HepG2 (cell line): ENCODE measurements around the gene CCNB2.

Source experiments
- HDAC1 ChIP-seq: sonication (generic); formaldehyde crosslinking; IDR thresholded peaks from 2 replicates; pipeline ENCODE4 v1.5.1; 2020; ENCODE audit warnings: mild to moderate bottlenecking, missing genetic modification reagents
- HDAC2 ChIP-seq: sonication (generic); formaldehyde crosslinking; IDR thresholded peaks from 2 replicates; pipeline ENCODE4 v1.4.0; 2020; ENCODE audit warnings: missing genetic modification reagents
- HNF4A ChIP-seq: sonication (generic); formaldehyde crosslinking; IDR thresholded peaks from 2 replicates; pipeline ENCODE4 v1.4.0; 2020; ENCODE audit warnings: missing genetic modification reagents
- NR2C2 ChIP-seq: sonication (generic); formaldehyde crosslinking; IDR thresholded peaks from 2 replicates; pipeline ENCODE4 v1.4.0; 2020; ENCODE audit warnings: missing genetic modification reagents, mild to moderate bottlenecking, moderate library complexity, borderline replicate concordance
- RBFOX2 ChIP-seq: fragments of 200-400 bp; formaldehyde crosslinking; IDR thresholded peaks from 2 replicates; pipeline ENCODE4 v1.6.1; 2017; ENCODE audit warnings: low read depth, mild to moderate bottlenecking, low read length
- SETDB1 ChIP-seq: sonication (generic); formaldehyde crosslinking; IDR thresholded peaks from 2 replicates; pipeline ENCODE4 v1.5.1; 2020; ENCODE audit warnings: missing genetic modification reagents, mild to moderate bottlenecking, borderline replicate concordance
- TAF1 ChIP-seq: sonication (generic); formaldehyde crosslinking; IDR thresholded peaks from 2 replicates; pipeline ENCODE4 v1.4.0; 2020; ENCODE audit warnings: missing genetic modification reagents
- TF ChIP-seq, protein P1 (sequence below): sonication (generic); formaldehyde crosslinking; IDR thresholded peaks from 2 replicates; pipeline ENCODE4 v1.5.0; 2020; ENCODE audit warnings: mild to moderate bottlenecking, missing genetic modification reagents, moderate library complexity
- TF ChIP-seq, protein P2 (sequence below): fragments of 450-650 bp; IDR thresholded peaks from 2 replicates; pipeline ENCODE4 v1.6.1; 2017; ENCODE audit warnings: mild to moderate bottlenecking
- TF ChIP-seq, protein P3 (sequence below): sonication (generic); formaldehyde crosslinking; IDR thresholded peaks from 2 replicates; pipeline ENCODE4 v1.8.0; 2022; ENCODE audit warnings: mild to moderate bottlenecking, missing genetic modification reagents
- TF ChIP-seq, protein P4 (sequence below): sonication (generic); formaldehyde crosslinking; IDR thresholded peaks from 2 replicates; pipeline ENCODE4 v1.8.0; 2022; ENCODE audit warnings: missing genetic modification reagents, low read depth, mild to moderate bottlenecking, borderline replicate concordance

DNA sequence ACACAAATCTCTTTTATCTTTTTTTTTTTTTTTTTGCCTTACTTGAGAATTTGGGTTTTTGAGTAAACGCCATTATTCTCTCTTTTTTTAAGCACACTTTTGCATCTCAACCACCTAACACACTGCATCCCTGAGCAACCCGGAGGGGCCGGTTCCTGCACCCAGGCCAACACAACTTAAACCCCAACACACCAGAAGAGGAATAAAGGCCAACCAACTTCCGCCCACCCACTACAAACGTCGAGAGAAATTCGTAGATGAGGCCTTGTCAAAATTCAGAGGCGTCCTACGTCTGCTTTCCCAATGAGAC is 389 bp upstream of the CCNB2 start:
- TF ChIP-seq, protein P1, sequence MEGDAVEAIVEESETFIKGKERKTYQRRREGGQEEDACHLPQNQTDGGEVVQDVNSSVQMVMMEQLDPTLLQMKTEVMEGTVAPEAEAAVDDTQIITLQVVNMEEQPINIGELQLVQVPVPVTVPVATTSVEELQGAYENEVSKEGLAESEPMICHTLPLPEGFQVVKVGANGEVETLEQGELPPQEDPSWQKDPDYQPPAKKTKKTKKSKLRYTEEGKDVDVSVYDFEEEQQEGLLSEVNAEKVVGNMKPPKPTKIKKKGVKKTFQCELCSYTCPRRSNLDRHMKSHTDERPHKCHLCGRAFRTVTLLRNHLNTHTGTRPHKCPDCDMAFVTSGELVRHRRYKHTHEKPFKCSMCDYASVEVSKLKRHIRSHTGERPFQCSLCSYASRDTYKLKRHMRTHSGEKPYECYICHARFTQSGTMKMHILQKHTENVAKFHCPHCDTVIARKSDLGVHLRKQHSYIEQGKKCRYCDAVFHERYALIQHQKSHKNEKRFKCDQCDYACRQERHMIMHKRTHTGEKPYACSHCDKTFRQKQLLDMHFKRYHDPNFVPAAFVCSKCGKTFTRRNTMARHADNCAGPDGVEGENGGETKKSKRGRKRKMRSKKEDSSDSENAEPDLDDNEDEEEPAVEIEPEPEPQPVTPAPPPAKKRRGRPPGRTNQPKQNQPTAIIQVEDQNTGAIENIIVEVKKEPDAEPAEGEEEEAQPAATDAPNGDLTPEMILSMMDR (CRISPR knock-in tag): no peak
- TF ChIP-seq NR2C2 (CRISPR knock-in tag) (no peak), HNF4A (CRISPR knock-in tag) (no peak), HDAC2 (CRISPR knock-in tag) (no peak), TAF1 (CRISPR knock-in tag) (no peak), SETDB1 (CRISPR knock-in tag) (no peak), HDAC1 (CRISPR knock-in tag) (no peak), RBFOX2 (no peak)
- TF ChIP-seq, protein P2, sequence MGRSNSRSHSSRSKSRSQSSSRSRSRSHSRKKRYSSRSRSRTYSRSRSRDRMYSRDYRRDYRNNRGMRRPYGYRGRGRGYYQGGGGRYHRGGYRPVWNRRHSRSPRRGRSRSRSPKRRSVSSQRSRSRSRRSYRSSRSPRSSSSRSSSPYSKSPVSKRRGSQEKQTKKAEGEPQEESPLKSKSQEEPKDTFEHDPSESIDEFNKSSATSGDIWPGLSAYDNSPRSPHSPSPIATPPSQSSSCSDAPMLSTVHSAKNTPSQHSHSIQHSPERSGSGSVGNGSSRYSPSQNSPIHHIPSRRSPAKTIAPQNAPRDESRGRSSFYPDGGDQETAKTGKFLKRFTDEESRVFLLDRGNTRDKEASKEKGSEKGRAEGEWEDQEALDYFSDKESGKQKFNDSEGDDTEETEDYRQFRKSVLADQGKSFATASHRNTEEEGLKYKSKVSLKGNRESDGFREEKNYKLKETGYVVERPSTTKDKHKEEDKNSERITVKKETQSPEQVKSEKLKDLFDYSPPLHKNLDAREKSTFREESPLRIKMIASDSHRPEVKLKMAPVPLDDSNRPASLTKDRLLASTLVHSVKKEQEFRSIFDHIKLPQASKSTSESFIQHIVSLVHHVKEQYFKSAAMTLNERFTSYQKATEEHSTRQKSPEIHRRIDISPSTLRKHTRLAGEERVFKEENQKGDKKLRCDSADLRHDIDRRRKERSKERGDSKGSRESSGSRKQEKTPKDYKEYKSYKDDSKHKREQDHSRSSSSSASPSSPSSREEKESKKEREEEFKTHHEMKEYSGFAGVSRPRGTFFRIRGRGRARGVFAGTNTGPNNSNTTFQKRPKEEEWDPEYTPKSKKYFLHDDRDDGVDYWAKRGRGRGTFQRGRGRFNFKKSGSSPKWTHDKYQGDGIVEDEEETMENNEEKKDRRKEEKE: no peak
- TF ChIP-seq, protein P3, sequence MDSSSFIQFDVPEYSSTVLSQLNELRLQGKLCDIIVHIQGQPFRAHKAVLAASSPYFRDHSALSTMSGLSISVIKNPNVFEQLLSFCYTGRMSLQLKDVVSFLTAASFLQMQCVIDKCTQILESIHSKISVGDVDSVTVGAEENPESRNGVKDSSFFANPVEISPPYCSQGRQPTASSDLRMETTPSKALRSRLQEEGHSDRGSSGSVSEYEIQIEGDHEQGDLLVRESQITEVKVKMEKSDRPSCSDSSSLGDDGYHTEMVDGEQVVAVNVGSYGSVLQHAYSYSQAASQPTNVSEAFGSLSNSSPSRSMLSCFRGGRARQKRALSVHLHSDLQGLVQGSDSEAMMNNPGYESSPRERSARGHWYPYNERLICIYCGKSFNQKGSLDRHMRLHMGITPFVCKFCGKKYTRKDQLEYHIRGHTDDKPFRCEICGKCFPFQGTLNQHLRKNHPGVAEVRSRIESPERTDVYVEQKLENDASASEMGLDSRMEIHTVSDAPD (CRISPR knock-in tag): no peak
- TF ChIP-seq, protein P4, sequence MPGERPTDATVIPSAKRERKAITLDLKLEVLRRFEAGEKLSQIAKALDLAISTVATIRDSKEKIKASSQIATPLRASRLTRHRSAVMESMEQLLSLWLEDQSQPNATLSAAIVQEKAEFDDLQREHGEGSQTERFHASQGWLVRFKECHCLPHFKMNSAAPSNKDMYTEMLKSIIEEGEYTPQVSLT: no peak
